SH-SY5Y (cell line): ENCODE results near the gene INTS7.
A peak's percentile ranks its signal among the peaks of the same experiment; 100 is the strongest.

Experiments
- GATA2 ChIP-seq: IDR thresholded peaks from 2 replicates; pipeline ENCODE4 v1.6.1; 2011; ENCODE audit warnings: mild to moderate bottlenecking, low read depth, low read length
- GATA3 ChIP-seq: IDR thresholded peaks from 2 replicates; pipeline ENCODE4 v1.6.1; 2011; ENCODE audit warnings: low read depth, mild to moderate bottlenecking, low read length, moderate library complexity

The INTS7 gene

GRCh38 chr1:212035123-212035834 is at the start of gene INTS7, which contains the start of gene DTL:
Gene INTS7, minus strand, starts transcription at chr1:212035557. Its CDS starts 120 bp downstream, at chr1:212035437.
Gene DTL, plus strand, starts transcription at chr1:212035748. Its CDS starts 143 bp downstream, at chr1:212035891.
- peak; percentile 84 for TF ChIP-seq GATA2
- no peak for TF ChIP-seq GATA3

- TF ChIP-seq GATA3 (no peak; the same call in 1 of the 2 replicates), GATA2 (no peak)
These were observed 47.5 kb upstream of the INTS7 start for GRCh38 chr1:212082765-212083406.

DNA sequence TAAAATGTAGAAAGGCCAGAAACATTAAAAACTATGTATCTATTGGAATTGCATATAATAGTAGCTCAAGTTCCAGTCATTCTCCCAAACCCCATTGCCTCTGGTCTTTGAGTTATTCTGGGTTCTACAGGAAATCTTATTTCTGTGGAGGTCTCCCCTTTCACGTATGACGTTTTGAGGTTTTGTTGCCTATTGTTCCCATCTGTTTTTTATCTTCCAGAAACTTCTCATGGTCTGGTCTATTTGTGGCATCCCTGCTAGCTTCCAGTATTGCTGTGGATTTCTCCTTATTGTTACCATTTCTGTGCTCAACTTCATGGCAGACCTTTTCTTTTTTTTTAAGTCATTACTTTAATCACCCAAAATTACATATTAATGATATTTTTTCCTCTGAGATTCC is 43.5 kb upstream of the INTS7 start:
- TF ChIP-seq GATA3 (no peak), GATA2 (no peak)

DNA sequence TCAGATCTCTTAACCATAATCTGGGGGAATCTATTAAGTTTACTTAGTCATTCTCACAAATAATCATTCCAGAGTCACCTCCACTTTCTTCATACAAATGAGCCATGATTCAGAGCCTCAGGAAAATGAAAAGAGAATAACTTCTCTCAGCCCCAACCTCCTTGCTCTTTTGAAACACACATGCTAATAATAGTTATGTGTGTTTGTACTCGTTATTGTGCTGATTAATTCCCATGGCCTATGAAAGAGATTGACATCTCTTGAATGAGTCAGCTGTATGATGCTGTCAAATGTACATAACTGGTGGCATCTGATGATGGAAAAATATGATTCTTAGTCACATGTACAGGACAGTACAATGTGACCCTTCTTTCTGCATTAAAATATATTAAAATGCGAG is 41.7 kb upstream of the INTS7 start:
- TF ChIP-seq GATA2 (no peak), GATA3 (no peak)

DNA sequence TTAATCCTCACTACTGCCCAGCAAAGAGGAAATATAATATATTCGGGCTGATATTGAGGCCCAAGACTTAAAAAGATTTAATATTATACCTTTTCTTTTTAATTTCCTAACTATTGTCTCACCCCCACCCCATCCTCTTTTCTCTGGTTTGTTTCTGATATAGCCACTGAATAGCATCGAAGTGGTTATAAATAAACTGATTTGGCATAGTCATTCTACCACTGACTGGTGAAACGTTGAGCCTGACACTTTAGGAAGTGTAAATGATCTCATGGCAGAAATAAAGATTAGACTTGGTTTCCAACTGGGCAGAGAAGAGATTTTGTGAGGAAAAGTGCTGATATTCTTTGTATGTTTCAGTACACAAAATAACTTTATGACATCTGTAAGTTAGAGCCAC is 39.5 kb upstream of the INTS7 start:
- TF ChIP-seq GATA2 = no peak
- no peak for TF ChIP-seq GATA3

DNA sequence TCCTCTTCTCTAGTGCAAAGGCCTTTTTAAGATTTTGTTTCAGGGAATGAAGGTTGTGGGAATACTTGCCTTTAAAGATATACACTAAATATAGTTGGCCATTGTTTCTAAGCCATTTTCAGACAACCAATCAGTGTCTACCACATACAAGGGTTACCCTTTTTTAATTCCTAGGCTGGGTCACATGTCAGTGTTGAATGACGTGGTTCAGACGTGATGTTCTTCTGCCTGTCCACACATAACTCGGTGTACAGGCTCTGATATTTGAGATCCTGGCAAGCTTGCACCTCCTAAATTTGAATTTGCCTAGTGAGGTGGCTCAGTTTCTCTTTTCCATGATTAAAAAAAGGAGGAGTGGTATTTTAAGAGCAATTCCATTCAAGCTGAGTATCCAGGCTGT is 39.0 kb upstream of the INTS7 start:
- TF ChIP-seq GATA3 (no peak), GATA2 (no peak)

GRCh38 chr1:212073490-212073889 is 38.1 kb upstream of the INTS7 start:
- TF ChIP-seq GATA3 (no peak), GATA2 (no peak)

- TF ChIP-seq GATA2 (no peak), GATA3 (no peak)
These were observed 36.7 kb upstream of the INTS7 start for GRCh38 chr1:212072047-212072446.

- TF ChIP-seq GATA2 (no peak), GATA3 (no peak)
These were observed 35.5 kb upstream of the INTS7 start for GRCh38 chr1:212070720-212071302.

GRCh38 chr1:212067787-212068186 is 32.4 kb upstream of the INTS7 start:
- TF ChIP-seq GATA2 (no peak), GATA3 (no peak)

DNA sequence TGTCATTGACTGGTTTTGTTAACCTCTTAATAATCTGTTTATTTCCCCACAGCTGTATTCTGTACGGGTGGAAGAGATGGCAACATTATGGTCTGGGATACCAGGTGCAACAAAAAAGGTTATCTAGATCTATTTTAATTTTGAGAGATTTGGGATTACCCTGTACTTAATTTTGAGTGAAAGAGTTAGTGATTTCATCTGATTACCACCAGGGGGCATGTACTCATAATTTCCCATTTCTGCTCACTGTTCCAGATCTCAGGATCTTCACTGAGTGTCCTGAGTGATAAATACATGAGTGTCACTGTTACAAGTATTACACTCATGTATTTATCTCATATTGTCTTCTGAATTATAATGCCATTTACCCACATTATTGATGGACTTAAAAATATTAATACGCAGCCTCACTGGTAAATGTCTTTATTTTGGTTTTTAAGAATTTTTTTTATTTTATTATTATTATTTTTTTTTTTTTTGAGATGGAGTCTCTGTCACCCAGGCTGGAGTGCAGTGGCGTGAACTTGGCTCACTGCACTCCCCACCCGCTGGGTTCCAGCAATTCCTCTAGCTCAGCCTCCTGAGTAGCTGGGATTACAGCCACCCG is 27.6 kb upstream of the INTS7 start:
- TF ChIP-seq GATA2 (no peak), GATA3 (no peak)

DNA sequence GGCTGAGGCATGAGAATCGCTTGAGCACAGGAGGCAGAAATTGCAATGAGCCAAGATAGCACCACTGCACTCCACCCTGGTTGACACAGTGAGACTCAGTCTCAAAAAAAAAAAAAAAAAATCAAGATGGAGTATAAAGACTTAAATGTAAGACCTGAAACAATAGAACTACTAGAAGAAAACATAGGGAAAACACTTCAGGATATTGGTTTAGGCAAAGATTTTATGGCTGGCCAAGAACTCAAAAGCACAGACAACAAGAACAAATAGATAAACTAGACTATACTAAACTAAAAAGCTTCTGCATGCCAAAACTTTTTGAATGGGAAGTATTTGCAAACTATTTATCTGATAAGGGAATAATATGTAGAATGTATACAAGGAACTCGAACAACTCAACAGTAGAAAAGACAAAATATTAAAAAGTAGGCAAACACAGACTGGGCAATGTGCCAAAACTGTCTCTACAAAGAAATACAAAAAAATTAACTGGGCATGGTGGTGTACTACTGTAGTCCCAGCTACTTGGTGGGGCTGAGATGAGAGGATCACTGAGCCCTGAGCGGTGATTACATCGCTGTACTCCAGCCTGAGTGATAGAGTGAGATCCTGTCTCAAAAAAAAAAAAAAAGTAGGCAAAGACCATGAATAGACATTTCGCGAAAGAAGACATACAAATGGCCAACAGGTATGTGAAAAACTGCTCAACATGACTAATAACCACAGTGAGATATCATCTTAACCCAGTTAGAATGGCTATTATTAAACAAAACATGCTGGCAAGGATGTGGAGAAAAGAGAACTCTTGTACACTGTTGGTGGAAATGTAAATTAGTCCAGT is 25.5 kb upstream of the INTS7 start:
- no peak for TF ChIP-seq GATA3
- TF ChIP-seq GATA2 = no peak

DNA sequence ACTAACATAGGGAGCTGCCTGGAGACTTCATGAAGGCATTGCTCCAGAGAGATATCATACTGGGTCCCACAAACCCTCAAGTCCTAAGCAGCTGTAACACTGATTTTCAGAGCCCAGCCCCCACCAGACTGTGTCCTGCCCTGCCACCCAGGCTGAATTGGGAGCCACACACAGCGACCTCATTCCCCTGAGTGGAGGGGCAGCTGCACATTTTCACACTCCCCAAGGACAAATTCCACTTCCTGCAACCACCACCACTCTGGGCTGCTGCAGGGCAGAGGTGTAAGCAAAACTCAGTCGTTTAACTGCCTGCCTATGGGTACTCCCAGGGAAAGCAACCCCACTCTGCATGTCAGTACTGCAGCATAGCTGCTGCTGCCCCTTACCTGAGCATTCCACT is 20.0 kb upstream of the INTS7 start:
- no peak for TF ChIP-seq GATA3
- no peak for TF ChIP-seq GATA2

DNA sequence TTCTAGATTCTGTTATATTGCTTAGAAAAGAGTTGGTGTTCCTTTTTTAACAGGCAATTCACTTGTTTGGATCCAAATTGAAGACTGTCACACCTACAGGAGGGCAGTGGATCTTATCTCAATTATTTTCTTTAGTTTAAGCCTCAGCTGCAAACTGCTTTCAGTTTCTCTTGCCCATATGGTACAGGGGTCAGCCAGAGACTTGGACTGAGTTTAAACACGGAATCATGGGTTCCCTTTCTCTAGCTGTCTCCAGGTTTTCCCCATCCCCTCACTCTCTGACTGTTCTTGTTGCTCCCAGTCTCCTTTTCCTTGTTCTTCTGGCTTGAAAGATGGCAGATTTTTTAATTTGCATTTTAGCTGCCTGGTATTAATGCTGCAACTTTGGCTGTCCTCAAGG is 18.6 kb upstream of the INTS7 start:
- TF ChIP-seq GATA3 (no peak), GATA2 (no peak)
